Mesodermal cell (in vitro differentiated cells): Measurements from ENCODE around the gene SPRR2B. TPM values are rescaled to one million over a fixed set of nuclear protein-coding genes. Genes with fewer than 3 reads are reported as not detected.
"Not testable (repeated sequence)": the region's sequence is repeated elsewhere in the genome, so short reads cannot be mapped to it uniquely, and the experiment has no call there.

Experiments
- H3K27ac ChIP-seq: 2 replicates; pipeline ENCODE4 v1.7.0; 2013; ENCODE audit warnings: mild to moderate bottlenecking, low read depth, low read length, moderate library complexity; ENCODE audit not compliant: severe bottlenecking
- H3K36me3 ChIP-seq: 2 replicates; pipeline ENCODE4 v1.7.1; 2013; ENCODE audit warnings: mild to moderate bottlenecking, low read length, moderate library complexity; ENCODE audit not compliant: control insufficient read depth, insufficient read depth
- H3K4me1 ChIP-seq: one replicate; pipeline ENCODE4 v1.7.1; 2013; ENCODE audit warnings: mild to moderate bottlenecking, low read length; ENCODE audit not compliant: insufficient read depth, control insufficient read depth, poor library complexity, severe bottlenecking
- H3K4me3 ChIP-seq: 2 replicates; pipeline ENCODE4 v1.7.0; 2013; ENCODE audit warnings: low read length, control low read depth, mild to moderate bottlenecking; ENCODE audit not compliant: insufficient read depth, poor library complexity, severe bottlenecking; ENCODE audit errors: extremely low read depth
- H3K9me3 ChIP-seq: 2 replicates; pipeline ENCODE4 v1.7.1; 2013; ENCODE audit warnings: mild to moderate bottlenecking, low read length, moderate library complexity; ENCODE audit not compliant: control insufficient read depth
- WGBS, 2 experiments: methylation state at CpG; one replicate each; pipeline ENCODE4 v1.1.5; 2013; ENCODE audit warnings: missing lambda C conversion rate in 2 of 2; ENCODE audit not compliant: insufficient coverage in 2 of 2; 5-methylcytosine and 5-hydroxymethylcytosine counted together
- polyA plus RNA-seq, 2 experiments: library from polyadenylated mRNA; stranded (reverse); fragments of 50-300 nt; gene quantifications; one replicate each; pipeline ENCODE4 v1.2.3, GENCODE V29; 2013

Gene SPRR2B
- not detected for polyA plus RNA-seq (2013, experiment 1 of 2)
- polyA plus RNA-seq (2013, experiment 2 of 2), result not detected

DNA sequence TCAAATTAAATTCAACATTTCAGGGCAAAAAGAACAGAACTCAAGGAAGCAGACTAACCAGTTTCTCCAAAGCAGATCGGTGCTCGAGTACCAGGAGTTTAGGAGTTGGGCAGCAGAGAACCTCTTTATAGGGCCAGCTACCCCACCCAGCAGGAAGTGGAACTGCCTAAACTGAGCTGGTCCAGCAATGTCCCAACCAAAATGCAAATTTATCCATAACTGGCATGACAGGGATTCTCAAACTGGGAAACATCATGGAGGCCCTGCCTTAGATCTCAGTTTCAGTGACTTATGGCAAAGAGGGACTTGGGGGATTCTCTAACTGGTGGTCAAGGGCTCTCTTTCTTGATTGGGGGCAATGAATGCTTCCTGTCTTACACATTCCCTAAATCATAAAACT, at the start of gene SPRR2B:
SPRR2B (minus strand) TSS at position 101 of the 400 bp plus-strand sequence. CDS start 772 bp downstream, outside the sequence.
- H3K4me3 ChIP-seq, result no peak within 1 kb of the TSS
- no peak within 1 kb of the TSS for H3K27ac ChIP-seq
- no peaks in the 10 kb centered on the region for H3K9me3 ChIP-seq
- no peaks in the 10 kb centered on the region for H3K36me3 ChIP-seq
- 50% methylated on average over 2 of the region's 2 CpGs; no CpG with 5 or more reads in 1 of the 2 experiments for WGBS, 2 experiments
- no peaks in the 10 kb centered on the region for H3K4me1 ChIP-seq

DNA sequence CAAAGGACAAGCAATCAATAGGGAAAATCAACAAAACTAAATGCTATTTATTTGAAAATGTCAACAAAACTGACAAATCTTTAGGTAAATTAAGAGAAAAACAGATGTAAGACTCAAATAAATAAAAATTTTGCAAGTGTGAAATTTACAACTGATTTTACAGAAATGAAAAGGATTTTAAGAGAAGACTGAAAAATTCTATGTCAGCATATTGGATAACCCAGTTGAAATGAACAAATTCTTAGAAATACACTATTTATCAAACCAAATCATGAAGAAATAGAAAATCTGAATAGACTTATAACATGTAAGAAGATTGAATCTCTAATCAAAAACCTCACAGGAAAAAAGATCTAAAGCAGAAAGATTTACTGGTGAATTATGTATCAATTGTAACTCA, 49.5 kb upstream of the SPRR2B start:
- no peak overlapping the region for H3K27ac ChIP-seq
- H3K4me3 ChIP-seq, result no peak overlapping the region
- no peaks in the 10 kb centered on the region for H3K36me3 ChIP-seq
- H3K4me1 ChIP-seq, result no peaks in the 10 kb centered on the region
- H3K9me3 ChIP-seq, result peaks cover 16% of the 10 kb centered on the region

DNA sequence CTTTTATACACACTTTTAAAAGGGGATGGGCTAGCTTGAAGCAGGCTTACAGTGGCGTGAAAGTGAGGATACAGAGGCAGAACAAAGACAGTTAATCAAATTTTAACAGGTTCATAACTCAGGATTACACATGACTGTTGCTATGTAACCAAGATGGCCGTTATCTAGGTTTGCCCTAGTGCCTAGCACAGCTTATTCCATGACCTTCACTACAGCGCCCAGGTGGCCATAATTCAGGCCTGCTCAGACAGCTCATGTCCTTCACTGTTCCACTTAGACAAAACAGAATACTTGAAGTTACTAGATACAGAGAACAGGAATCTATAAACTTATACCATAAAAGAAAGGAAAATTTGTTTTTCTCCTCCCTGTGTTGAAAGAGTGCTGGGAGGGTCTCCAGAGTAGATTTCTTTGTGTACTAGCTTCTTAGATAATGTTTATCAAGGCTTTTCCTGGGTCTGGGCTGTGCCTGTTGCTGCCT, 48.1 kb upstream of the SPRR2B start:
- 100% methylated on average over 1 of the region's 3 CpGs for WGBS, 2 experiments
- Histone ChIP-seq H3K36me3 (no peaks in the 10 kb centered on the region), H3K4me1 (no peaks in the 10 kb centered on the region), H3K27ac (no peak overlapping the region), H3K9me3 (peaks cover 6% of the 10 kb centered on the region), H3K4me3 (no peak overlapping the region)

DNA sequence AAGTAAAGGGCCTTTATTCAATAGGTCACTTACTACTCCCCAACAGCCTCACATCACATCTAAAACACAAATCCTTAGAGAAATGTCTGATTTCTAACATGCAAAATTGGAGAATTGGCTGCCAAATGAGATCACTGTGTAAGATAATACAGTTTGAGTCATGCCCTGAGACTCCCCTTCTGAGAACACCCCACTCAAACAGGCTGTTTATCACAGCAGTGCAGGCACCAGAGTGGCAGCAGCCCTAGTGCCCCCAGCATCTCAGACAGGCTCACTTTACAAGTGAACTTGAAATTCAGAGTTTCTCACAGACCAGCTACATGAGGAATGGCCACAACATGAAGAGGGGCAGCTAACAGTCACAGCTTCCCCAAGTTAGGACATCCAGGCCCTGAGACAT, 43.9 kb upstream of the SPRR2B start:
- H3K4me3 ChIP-seq, H3K27ac ChIP-seq, H3K4me1 ChIP-seq, H3K9me3 ChIP-seq, H3K36me3 ChIP-seq: not testable (repeated sequence)

DNA sequence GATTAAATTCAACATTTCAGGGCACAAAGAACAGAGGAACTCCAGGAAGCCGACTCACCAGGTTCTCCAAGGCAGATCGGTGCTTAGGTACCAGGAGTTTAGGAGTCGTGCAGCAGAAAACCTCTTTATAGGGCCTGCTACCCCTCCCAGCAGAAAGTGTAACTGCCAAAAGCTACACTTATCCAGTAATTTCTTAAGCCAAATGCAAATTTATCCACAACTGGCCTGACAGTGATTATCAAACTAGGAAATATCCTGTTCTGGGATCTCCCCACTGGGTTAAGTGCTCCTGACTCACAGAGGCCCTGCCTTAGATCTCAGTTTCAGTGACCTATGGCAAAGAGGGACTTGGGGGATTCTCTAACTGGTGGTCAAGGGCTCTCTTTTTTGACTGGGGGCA, 42.0 kb upstream of the SPRR2B start, which contains the start of gene SPRR2F:
SPRR2F (minus strand) TSS at position 101 of the 400 bp plus-strand sequence. CDS start 783 bp downstream, outside the sequence.
- H3K36me3 ChIP-seq, result no peaks in the 10 kb centered on the region
- H3K4me1 ChIP-seq, result no peaks in the 10 kb centered on the region
- 80 to 84% methylated on average over 3 of the region's 3 CpGs for WGBS, 2 experiments
- H3K9me3 ChIP-seq, result no peaks in the 10 kb centered on the region
- no peak within 1 kb of the TSS for H3K4me3 ChIP-seq
- no peak within 1 kb of the TSS for H3K27ac ChIP-seq

DNA sequence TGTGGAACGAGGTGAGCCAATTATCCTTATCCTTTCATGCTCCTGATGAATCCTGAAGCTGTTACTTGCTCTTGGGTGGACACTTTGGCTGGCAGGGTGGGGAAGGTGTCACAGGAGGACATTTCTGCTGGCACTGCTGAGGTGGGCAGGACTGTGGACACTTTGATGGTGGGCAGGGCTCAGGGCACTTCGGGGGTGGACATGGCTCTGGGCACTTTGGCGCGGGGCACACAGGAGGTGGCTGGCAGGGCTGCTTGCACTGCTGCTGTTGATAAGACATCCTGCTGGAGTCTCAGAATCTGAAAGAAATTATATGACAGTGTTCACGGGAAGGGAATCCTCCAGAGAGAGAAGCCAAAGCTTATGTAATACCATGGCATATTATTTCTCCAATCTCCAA, 41.0 kb upstream of the SPRR2B start:
- not testable (repeated sequence) for H3K36me3 ChIP-seq, H3K4me3 ChIP-seq, H3K27ac ChIP-seq, H3K4me1 ChIP-seq, H3K9me3 ChIP-seq
- WGBS, 2 experiments, result 92 to 96% methylated on average over 1 to 4 of the region's 5 CpGs

DNA sequence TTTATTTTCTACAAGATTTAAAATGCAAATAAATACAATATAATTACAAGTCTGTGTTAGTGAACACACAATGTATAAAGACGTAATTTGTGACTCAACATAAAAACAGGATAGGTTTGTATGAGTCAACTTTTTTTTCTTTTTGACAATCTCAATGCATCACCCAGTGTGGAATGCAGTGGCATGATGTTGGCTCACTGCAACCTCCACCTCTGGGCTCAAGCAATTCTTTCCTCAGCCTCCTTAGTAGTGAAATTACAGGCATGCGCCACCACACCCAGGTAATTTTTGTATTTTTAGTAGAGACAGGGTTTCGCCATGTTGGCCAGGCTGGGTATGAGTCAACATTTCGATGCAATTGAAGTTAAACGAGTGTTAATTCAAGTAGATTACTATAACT, 28.8 kb upstream of the SPRR2B start:
- no peaks in the 10 kb centered on the region for H3K36me3 ChIP-seq
- no peak overlapping the region for H3K4me3 ChIP-seq
- WGBS, 2 experiments, result 80% methylated on average over 1 of the region's 5 CpGs; no CpG with 5 or more reads in 1 of the 2 experiments
- no peaks in the 10 kb centered on the region for H3K9me3 ChIP-seq
- H3K4me1 ChIP-seq, result no peaks in the 10 kb centered on the region
- no peak overlapping the region for H3K27ac ChIP-seq

DNA sequence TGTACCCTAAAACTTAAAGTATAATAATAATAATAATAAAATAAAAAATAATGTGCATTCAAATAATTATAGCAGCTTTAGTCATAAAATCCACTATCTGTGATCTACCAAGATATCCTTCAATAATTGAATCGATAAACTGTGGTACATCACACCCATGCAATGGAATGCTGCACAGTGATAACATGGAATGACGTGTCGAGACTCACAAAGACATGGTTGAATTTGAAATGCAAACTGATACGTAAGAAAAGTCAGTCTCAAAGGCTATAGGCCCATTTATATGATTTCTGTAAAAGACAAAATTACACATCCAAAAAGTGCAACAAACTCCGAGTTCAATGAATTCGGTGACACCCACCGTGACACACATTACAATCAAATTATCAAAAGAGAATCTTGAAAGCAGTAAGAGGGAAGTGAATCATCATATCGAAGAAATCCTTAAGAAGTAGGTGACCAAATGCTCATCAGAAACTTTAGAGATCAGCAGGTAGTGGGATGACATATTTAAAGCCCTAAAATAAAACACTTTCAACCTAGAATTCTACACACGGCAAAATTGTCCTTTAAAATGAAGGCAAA, 28.1 kb upstream of the SPRR2B start:
- no peaks in the 10 kb centered on the region for H3K36me3 ChIP-seq
- WGBS, 2 experiments, result 84 to 93% methylated on average over 3 to 4 of the region's 9 CpGs
- H3K4me1 ChIP-seq, result no peaks in the 10 kb centered on the region
- H3K9me3 ChIP-seq, result no peaks in the 10 kb centered on the region
- no peak overlapping the region for H3K4me3 ChIP-seq
- H3K27ac ChIP-seq, result no peak overlapping the region

DNA sequence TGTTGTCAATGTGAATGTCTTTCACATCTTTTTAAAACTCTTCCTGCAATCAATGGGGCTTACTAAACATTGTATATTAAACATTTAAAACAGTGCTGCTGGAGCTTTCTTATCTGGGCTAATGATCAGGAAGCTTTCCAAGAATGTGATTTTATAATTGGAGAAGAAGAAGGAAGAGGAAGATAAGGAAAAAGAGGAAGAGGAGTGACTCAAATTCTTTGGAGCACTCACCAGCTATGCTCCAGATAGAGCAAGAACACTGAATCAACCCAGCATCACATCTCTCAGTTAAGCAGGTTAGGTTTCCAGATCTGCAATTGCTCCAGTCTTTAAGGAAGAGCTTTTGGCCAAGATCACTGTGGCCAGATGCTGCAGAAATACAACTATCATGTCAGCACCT, 24.4 kb upstream of the SPRR2B start:
- no peaks in the 10 kb centered on the region for H3K36me3 ChIP-seq
- no peaks in the 10 kb centered on the region for H3K4me1 ChIP-seq
- no peak overlapping the region for H3K4me3 ChIP-seq
- no peaks in the 10 kb centered on the region for H3K9me3 ChIP-seq
- no peak overlapping the region for H3K27ac ChIP-seq

DNA sequence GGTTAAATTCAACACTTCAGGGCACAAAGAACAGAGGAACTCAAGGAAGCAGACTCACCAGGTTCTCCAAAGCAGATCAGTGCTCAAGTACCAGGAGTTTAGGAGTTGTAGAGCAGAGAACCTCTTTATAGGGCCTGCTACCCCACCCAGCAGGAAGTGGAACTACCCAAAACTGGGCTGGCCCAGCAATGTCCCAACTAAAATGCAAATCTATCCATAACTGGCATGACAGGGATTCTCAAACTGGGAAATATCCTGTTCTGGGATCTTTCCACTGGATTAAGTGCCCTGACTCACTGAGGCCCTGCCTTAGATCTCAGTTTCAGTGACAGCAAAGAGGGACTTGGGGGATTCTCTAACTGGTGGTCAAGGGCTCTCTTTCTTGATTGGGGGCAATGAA, 23.0 kb upstream of the SPRR2B start, which contains the start of gene SPRR2E:
SPRR2E (minus strand) TSS at position 101 of the 400 bp plus-strand sequence. CDS start 775 bp downstream, outside the sequence.
- no peak within 1 kb of the TSS for H3K27ac ChIP-seq
- no peaks in the 10 kb centered on the region for H3K4me1 ChIP-seq
- H3K4me3 ChIP-seq, result no peak within 1 kb of the TSS
- H3K9me3 ChIP-seq, result no peaks in the 10 kb centered on the region
- H3K36me3 ChIP-seq, result no peaks in the 10 kb centered on the region

DNA sequence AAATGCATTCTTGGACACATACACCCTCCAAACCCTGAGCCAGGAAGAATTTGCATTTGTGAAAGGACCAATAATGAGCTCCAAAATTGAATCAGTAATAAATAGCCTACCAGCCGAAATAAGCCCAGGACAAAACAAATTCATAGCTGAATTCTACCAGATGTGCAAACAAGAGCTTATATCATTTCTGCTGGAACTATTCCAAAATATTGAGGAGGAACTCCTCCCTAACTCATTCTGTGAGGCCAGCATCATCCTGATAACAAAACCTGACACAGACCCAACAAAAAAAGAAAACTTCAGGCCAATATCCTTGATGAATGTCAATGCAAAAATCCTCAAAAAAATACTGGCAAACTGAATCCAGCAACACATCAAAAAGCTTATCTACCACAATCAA, 16.2 kb upstream of the SPRR2B start:
- 100% methylated on average over 1 of the region's 1 CpG; no CpG with 5 or more reads in 1 of the 2 experiments for WGBS, 2 experiments
- no peak overlapping the region for H3K4me3 ChIP-seq

More for the DNA sequence above, 16.2 kb upstream of the SPRR2B start:
- Histone ChIP-seq H3K9me3 (no peaks in the 10 kb centered on the region), H3K27ac (no peak overlapping the region), H3K4me1 (no peaks in the 10 kb centered on the region), H3K36me3 (no peaks in the 10 kb centered on the region)
